ENCODE data around the gene TMEM259. TPM values are rescaled to one million over a fixed set of nuclear protein-coding genes. Genes with fewer than 3 reads are reported as not detected.

TMEM259 gene
- 210 TPM for total RNA-seq

DNA sequence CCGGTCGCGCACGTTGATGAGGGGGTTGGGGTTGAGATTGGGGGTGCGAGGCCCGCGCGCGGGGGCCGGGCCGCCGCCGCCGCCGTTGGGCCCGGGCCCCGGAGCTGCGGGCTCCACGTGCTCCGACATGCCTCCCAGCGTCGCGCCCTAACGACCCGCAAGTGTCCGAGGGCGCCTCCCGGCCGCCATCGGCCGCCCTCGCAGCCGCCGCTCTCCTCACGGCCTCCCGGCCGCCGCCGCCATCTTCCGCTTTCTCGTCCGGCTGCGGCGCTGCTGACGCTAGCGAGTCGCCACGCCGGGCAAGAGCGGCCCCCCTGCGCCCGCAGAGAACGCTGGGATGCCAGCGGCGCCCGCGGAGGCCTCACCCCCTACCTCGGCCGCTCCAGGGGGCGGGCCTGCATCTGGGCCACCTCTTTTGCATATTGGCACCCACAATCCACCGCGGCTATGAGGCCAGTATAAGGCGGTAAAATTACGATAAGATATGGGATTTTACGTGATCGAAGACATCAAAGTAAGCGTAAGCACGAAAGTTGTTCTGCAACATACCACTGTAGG is at the start of gene TMEM259:
TSS of gene TMEM259 (minus strand) at position 256 of the 558 bp plus-strand sequence. CDS start at position 129, 127 bp downstream.
- DNase-seq (ENCODE audit: low spot score): peak; percentile 98

DNA sequence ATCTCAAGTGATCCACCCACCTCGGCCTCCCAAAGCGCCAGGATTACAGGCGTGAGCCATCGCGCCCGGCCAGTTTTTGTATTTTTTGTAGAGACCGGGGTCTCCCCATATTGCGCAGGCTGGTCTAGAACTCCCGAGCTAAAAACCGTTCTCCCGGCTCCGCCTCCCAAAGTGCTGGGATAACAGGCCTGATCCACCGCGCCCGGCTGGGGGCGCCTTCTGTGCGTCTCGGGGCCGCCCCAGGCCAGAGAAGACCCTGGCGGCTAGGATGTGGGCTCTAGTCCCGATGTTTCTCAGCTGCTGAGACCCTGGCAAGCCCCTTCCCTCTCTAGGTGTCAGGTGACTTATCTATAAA is 49.6 kb upstream of the TMEM259 start:
- no peak for DNase-seq (ENCODE audit: low spot score)

DNA sequence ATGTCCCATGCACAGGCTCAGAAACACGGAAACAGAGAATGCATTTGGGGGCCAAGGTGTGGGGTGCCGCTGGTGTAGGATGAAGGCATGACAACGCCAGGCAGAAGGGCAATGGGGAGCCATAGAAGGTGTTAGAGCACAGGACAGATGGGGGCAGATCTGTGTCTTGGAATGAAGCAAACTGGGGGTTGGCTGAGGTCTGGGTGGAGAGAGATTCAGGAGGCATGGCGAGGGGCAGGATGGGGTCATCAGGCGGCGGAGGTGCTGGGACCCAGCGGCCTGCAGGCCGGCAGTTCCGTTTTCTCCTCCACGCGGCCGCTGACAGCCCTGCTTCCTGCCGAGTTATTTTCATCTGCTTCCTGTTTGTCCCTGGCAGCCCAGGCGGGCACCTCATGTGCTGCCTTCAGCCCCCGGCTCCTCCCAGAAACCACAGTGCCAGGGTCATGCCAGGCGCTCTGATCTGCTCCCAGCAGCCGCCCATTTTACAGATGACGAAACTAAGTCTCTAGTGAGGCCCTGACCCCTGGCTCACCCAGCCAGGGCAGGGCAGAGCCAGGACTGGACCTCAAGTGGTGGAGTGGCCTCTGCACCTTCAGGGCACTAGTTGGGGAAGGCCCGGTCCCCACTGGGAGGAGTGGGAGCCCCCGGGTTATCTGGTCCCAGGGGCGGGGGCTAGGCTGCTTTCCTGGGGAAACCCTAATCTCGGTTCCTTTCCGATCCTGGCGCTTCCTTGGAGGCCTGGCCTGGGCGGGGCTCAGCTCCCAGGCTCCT is 48.3 kb upstream of the TMEM259 start:
- DNase-seq (ENCODE audit: low spot score): peak; percentile 70

DNA sequence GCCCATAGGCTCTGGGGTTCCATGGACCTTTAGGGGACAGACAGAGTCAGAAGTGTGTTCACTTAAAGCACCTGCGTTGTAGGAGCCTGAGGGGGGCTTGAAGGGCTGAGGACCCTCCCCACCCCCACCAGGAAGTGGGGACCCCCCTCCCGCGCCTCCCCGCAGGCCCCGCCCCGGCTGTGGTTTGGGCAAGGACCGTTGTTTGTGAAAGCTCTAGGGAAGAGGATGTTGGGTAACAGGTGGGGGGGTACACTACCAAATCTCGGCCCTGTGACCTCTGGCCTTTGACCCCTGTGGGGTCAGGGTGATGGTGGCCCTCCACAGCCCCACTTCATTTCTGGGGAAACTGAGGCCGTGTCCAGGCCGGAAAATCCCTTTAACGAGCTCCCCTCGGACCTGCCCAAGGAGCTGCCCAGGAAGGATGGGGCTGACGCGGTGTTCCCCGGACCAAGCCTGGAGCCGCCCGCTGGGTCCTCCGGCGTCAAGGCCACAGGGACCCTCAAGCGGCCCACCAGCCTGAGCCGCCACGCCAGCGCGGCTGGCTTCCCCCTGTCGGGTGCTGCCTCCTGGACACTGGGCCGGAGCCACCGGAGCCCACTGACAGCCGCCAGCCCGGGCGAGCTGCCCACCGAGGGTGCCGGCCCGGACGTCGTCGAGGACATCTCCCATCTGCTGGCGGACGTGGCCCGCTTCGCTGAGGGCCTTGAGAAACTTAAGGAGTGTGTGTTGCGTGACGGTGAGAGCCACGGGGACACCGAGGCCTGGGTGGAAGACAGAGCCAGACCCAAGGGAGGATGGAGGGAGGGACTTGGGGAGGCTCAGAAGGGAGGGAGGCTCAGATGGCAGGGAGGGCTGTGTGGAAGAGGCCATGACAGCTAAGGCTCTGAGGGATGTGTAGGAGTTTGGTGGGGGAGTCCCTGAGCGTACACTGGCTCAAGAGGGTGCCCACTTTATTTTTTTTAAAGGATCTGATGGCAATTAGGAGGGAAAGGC is 47.4 kb upstream of the TMEM259 start:
- no peak for DNase-seq (ENCODE audit: low spot score)

- DNase-seq (ENCODE audit: low spot score): no peak
These were observed 46.5 kb upstream of the TMEM259 start for GRCh38 chr19:1067341-1067957.

DNA sequence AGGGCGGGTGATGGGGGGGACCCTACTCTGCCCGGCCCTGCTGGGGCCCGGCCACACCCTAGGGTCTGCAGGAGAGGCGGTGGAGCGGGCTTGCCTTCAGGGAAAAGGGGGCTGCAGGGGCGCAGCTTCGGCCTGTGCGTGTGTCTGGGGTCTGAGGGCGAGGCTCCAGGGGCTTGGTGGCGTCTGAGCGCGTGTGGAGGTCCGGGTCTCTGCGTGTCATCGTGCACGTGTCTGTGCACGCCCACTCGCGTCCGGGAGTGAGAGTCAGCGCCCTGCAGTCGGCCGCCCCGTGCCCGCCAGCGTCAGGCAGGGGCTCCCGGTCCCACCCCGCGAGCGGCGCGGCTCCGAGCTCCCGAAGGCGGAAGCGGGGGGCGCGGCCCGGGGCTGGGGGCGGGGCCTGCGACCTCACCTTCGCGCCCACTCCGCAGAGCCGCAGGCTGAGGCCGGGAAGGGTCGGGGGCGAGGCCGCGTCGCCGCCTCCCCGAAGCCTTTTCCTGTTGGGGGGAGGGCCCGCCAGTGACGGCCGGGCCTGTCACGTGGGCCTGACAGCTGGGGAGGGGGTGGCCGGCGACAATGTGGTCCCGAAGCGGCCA is 45.9 kb upstream of the TMEM259 start, which contains the start of gene ARHGAP45:
TSS of gene ARHGAP45 (plus strand) at position 420 of the 593 bp plus-strand sequence. CDS start 239 bp downstream, outside the sequence.
- DNase-seq (ENCODE audit: low spot score): no peak

- DNase-seq (ENCODE audit: low spot score): no peak
These were observed 45.4 kb upstream of the TMEM259 start for GRCh38 chr19:1066251-1066747.

DNA sequence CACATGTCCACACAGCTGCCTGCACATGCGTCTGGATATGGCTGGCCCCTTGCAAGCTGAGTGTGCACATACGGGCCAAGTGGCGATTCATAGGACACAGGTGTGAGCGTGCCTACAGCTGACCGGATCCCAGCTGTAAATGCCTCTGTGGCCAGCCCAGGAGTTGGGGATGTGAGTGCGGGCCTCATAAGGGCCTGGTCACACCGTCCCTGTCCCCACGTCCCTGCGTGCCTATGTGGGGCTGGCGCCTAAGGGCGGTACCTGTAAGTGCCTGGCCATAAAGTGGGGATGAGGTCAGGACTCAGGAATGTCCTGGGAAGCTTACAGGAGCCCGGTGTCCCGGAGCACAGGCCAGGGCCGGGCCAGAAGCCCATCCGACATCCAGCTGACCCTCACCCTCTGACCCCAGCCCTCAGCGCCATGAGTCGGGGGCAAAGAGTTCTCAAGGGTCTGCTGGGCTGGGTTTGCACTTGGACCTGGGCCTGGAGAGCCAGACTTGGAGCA is 44.7 kb upstream of the TMEM259 start:
- no peak for DNase-seq (ENCODE audit: low spot score)

- no peak for DNase-seq (ENCODE audit: low spot score)
These were observed 44.0 kb upstream of the TMEM259 start for GRCh38 chr19:1064661-1065605.

GRCh38 chr19:1063909-1064660 is 43.2 kb upstream of the TMEM259 start:
- DNase-seq (ENCODE audit: low spot score): no peak

GRCh38 chr19:1063030-1063908 is 42.3 kb upstream of the TMEM259 start:
- no peak for DNase-seq (ENCODE audit: low spot score)

DNA sequence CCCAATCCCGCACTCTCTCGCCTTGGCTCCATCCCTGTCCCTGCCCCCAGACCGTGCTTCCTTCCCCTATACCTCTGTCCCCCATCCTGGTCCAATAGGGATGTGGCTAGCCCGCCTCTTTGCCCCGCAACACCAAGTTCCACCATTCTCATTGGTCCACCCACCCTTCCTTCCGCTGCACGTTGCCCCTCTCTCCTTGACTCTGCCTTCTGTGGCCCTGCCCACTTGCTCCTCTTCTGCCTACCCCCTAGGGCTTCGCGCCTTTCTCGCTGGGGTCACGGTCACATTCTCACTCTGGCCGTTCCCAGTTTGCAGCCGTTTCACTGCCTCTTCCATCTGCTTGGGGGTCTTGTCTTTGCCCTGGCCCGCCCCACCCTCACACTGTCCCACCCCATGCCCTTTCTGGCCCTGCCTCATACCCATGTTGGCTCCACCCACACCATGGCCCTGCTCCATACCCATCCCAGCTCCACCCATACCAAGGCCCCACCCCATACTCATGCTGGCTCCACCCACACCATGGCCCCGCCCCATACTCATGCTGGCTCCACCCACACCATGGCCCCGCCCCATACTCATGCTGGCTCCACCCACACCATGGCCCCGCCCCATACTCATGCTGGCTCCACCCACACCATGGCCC is 41.6 kb upstream of the TMEM259 start:
- DNase-seq (ENCODE audit: low spot score): no peak

DNA sequence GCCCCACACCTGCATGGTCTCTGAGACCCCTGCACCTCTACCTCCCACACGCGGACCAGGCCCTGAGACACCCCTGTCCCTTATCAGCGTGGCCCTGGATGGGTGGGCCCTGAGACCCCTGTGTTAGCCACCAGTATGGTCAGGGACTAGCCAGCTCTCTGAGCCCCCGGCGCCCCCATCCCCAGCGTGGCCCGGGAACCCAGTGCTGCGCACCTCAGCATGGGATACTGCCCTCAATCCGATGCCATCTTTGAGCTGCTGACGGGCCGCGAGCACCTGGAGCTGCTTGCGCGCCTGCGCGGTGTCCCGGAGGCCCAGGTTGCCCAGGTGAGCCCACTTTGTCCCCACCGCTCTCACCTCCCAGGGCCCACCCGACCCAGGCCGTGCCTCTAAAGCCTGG is 41.1 kb upstream of the TMEM259 start:
- DNase-seq (ENCODE audit: low spot score): no peak

GRCh38 chr19:1060689-1061088 is 39.8 kb upstream of the TMEM259 start:
- DNase-seq (ENCODE audit: low spot score): no peak

GRCh38 chr19:1058112-1058511 is 37.2 kb upstream of the TMEM259 start:
- no peak for DNase-seq (ENCODE audit: low spot score)

GRCh38 chr19:1057176-1057855 is 36.4 kb upstream of the TMEM259 start:
- DNase-seq (ENCODE audit: low spot score): no peak
